H9 (cell line): ENCODE data around the gene SMCO4. TPM values are rescaled to one million over a fixed set of nuclear protein-coding genes. Genes with fewer than 3 reads are reported as not detected.

Experiments used
- DNase-seq: peaks from one replicate; pipeline ENCODE4 v3.0.0-alpha.2; 2017
- H2AFZ ChIP-seq: one replicate; pipeline ENCODE4 v1.6.1; 2013; ENCODE audit warnings: mild to moderate bottlenecking, low read length, control low read depth, moderate library complexity
- H2AK5ac ChIP-seq: 2 replicates; pipeline ENCODE4 v1.6.1; 2013; ENCODE audit warnings: low read length, control low read depth, mixed read lengths; ENCODE audit not compliant: insufficient read length
- H2BK120ac ChIP-seq: one replicate; pipeline ENCODE4 v1.6.1; 2013; ENCODE audit warnings: low read depth, mild to moderate bottlenecking, low read length, control low read depth, inconsistent platforms; ENCODE audit not compliant: poor library complexity, severe bottlenecking
- H2BK12ac ChIP-seq: 2 replicates; pipeline ENCODE4 v1.6.1; 2013; ENCODE audit warnings: low read length, control low read depth, mixed read lengths, low read depth; ENCODE audit not compliant: insufficient read length
- H2BK15ac ChIP-seq: 2 replicates; pipeline ENCODE4 v1.6.1; 2013; ENCODE audit warnings: low read depth, low read length, control low read depth
- H2BK20ac ChIP-seq: one replicate; pipeline ENCODE4 v1.6.1; 2013; ENCODE audit warnings: low read depth, mild to moderate bottlenecking, low read length, control low read depth, inconsistent platforms; ENCODE audit not compliant: poor library complexity, severe bottlenecking
- H2BK5ac ChIP-seq: 2 replicates; pipeline ENCODE4 v1.6.1; 2013; ENCODE audit warnings: low read length, control low read depth, mixed read lengths; ENCODE audit not compliant: insufficient read length
- H3K14ac ChIP-seq: 2 replicates; pipeline ENCODE4 v1.6.1; 2013; ENCODE audit warnings: low read length, control low read depth; ENCODE audit not compliant: insufficient read depth
- H3K18ac ChIP-seq: 2 replicates; pipeline ENCODE4 v1.6.1; 2013; ENCODE audit warnings: low read depth, mild to moderate bottlenecking, mixed read lengths, low read length, control low read depth; ENCODE audit not compliant: insufficient read length
- H3K23ac ChIP-seq: 2 replicates; pipeline ENCODE4 v1.6.1; 2013; ENCODE audit warnings: low read length, control low read depth, mixed read lengths, low read depth; ENCODE audit not compliant: insufficient read length
- H3K23me2 ChIP-seq: 2 replicates; pipeline ENCODE4 v1.6.1; 2013; ENCODE audit warnings: low read depth, mild to moderate bottlenecking, mixed read lengths, low read length, control low read depth; ENCODE audit not compliant: insufficient read length, poor library complexity, severe bottlenecking
- H3K27ac ChIP-seq: 2 replicates; pipeline ENCODE4 v1.5.1; 2013; ENCODE audit warnings: low read length, control low read depth, mixed read lengths, low read depth; ENCODE audit not compliant: insufficient read length
- H3K27me3 ChIP-seq: 2 replicates; pipeline ENCODE4 v1.6.1; 2013; ENCODE audit warnings: low read length, control low read depth, inconsistent platforms; ENCODE audit not compliant: insufficient read depth
- H3K4ac ChIP-seq: 2 replicates; pipeline ENCODE4 v1.6.1; 2013; ENCODE audit warnings: low read depth, mild to moderate bottlenecking, control low read depth, inconsistent platforms, low read length, moderate library complexity
- H3K4me1 ChIP-seq: 2 replicates; pipeline ENCODE4 v1.6.1; 2013; ENCODE audit warnings: low read length, control low read depth, inconsistent platforms; ENCODE audit not compliant: insufficient read depth
- H3K4me2 ChIP-seq: 2 replicates; pipeline ENCODE4 v1.6.1; 2013; ENCODE audit warnings: low read length, control low read depth, mixed read lengths; ENCODE audit not compliant: insufficient read length, insufficient read depth
- H3K56ac ChIP-seq: 2 replicates; pipeline ENCODE4 v1.6.1; 2013; ENCODE audit warnings: low read depth, mild to moderate bottlenecking, mixed read lengths, low read length, control low read depth; ENCODE audit not compliant: insufficient read length
- H3K79me1 ChIP-seq: 2 replicates; pipeline ENCODE4 v1.6.1; 2013; ENCODE audit warnings: low read depth, mild to moderate bottlenecking, moderate library complexity, low read length, control low read depth, inconsistent platforms; ENCODE audit not compliant: insufficient read depth, poor library complexity, severe bottlenecking
- H3K79me2 ChIP-seq: 2 replicates; pipeline ENCODE4 v1.6.1; 2013; ENCODE audit warnings: low read length, control low read depth, inconsistent platforms; ENCODE audit not compliant: insufficient read depth
- H3K9ac ChIP-seq: 2 replicates; pipeline ENCODE4 v1.6.1; 2013; ENCODE audit warnings: low read length, control low read depth, mixed read lengths; ENCODE audit not compliant: insufficient read length; ENCODE audit errors: extremely low read depth
- H3K9me3 ChIP-seq: one replicate; pipeline ENCODE4 v1.6.1; 2013; ENCODE audit warnings: low read depth, low read length, inconsistent platforms; ENCODE audit not compliant: control insufficient read depth
- H3T11ph ChIP-seq: one replicate; pipeline ENCODE4 v1.6.1; 2013; ENCODE audit warnings: mild to moderate bottlenecking, low read length, control low read depth, inconsistent platforms
- H4K20me1 ChIP-seq: one replicate; pipeline ENCODE4 v1.6.1; 2013; ENCODE audit not compliant: control insufficient read depth, insufficient read length, insufficient read depth
- H4K5ac ChIP-seq: 2 replicates; pipeline ENCODE4 v1.6.1; 2013; ENCODE audit warnings: low read depth, mild to moderate bottlenecking, mixed read lengths, low read length, control low read depth; ENCODE audit not compliant: insufficient read length
- H4K8ac ChIP-seq: replicated peaks from 2 replicates; pipeline ENCODE4 v1.6.1; 2013; ENCODE audit warnings: low read length, control low read depth, mixed read lengths, low read depth; ENCODE audit not compliant: insufficient read length
- H4K91ac ChIP-seq: 2 replicates; pipeline ENCODE4 v1.6.1; 2013; ENCODE audit warnings: low read depth, mild to moderate bottlenecking, moderate library complexity, mixed read lengths, low read length, control low read depth; ENCODE audit not compliant: insufficient read length
- H3K27ac Mint-ChIP-seq, 3 experiments: 2 replicates in 2 of 3; 3 replicates in 1 of 3; pipeline ENCODE4 v1.8.0; 2020 to 2021; ENCODE audit warnings: mixed read lengths in 3 of 3, mild to moderate bottlenecking in 1 of 3, moderate library complexity in 1 of 3
- H3K27me3 Mint-ChIP-seq: 2 replicates; pipeline ENCODE4 v1.8.0; 2021; ENCODE audit warnings: low read depth, mild to moderate bottlenecking, moderate library complexity, mixed read lengths
- H3K36me3 Mint-ChIP-seq, 3 experiments: 2 replicates in 2 of 3; 3 replicates in 1 of 3; pipeline ENCODE4 v1.8.0; 2020 to 2021; ENCODE audit warnings: low read depth in 3 of 3, mixed read lengths in 3 of 3; ENCODE audit not compliant: insufficient read depth in 1 of 3
- H3K4me1 Mint-ChIP-seq, 2 experiments: 2 replicates each; pipeline ENCODE4 v1.8.0; 2020; ENCODE audit warnings: mixed read lengths in 2 of 2
- H3K4me3 Mint-ChIP-seq, 2 experiments: 2 replicates in 1 of 2; 3 replicates in 1 of 2; pipeline ENCODE4 v1.8.0; 2020 to 2021; ENCODE audit warnings: mild to moderate bottlenecking in 2 of 2, mixed read lengths in 2 of 2, moderate library complexity in 1 of 2
- H3K9me3 Mint-ChIP-seq, 2 experiments: 2 replicates in 1 of 2; 3 replicates in 1 of 2; pipeline ENCODE4 v1.8.0; 2020; ENCODE audit warnings: mild to moderate bottlenecking in 2 of 2, mixed read lengths in 2 of 2, moderate library complexity in 1 of 2
- WGBS: extraction: QIAGEN DNeasy Blood & Tissue Kit; methylation state at CpG from one replicate; pipeline ENCODE4 v1.1.7; 2013; ENCODE audit warnings: missing lambda C conversion rate, low lambda C conversion rate, mixed read lengths; ENCODE audit not compliant: insufficient read length; ENCODE audit errors: extremely low coverage; 5-methylcytosine and 5-hydroxymethylcytosine counted together
- total RNA-seq: library from RNA; stranded (reverse); gene quantifications from 2 replicates; pipeline ENCODE4 v1.2.1, GENCODE V29; 2021
- TF ChIP-seq, protein P1 (sequence below): fragments of 200-600 bp; sonication (generic); conservative IDR thresholded peaks from 3 replicates; pipeline ENCODE4 v1.8.0; 2021; ENCODE audit warnings: antibody characterized with exemption, mild to moderate bottlenecking

The SMCO4 gene
- total RNA-seq, 1 experiment from 2014 or later = 35.6 TPM

DNA sequence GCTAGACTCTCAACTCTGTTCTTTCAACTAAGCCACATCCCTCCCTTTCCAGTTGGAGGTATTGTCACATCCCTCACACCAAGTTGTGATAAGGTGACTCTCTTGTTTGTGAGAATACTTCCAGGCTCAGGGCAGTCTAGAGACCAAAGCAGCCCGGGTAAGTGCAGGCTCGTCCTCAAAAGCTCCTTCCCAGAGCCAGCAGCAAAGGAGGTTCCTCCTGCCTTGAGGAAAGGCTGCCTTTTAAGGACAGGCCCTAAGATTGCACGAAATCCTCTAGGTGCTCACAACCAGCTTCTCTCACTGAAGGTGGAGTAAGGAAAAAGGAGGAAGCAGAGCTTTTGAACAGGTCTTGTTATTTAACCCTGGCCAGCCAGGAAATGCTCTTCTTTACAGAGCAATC lies 53.4 kb downstream of the SMCO4 start:
- H2AFZ ChIP-seq = no peak overlapping the region
- H3K4me1 ChIP-seq = peaks cover 24% of the 10 kb centered on the region; the same call in 1 of the 2 replicates
- peak overlapping the region; percentile 46 to 98 (median 80); a peak in 6 of 7 replicates for H3K27ac Mint-ChIP-seq
- H3K79me2 ChIP-seq = no peaks in the 10 kb centered on the region; the same call in 1 of the 2 replicates
- TF ChIP-seq, protein P1, sequence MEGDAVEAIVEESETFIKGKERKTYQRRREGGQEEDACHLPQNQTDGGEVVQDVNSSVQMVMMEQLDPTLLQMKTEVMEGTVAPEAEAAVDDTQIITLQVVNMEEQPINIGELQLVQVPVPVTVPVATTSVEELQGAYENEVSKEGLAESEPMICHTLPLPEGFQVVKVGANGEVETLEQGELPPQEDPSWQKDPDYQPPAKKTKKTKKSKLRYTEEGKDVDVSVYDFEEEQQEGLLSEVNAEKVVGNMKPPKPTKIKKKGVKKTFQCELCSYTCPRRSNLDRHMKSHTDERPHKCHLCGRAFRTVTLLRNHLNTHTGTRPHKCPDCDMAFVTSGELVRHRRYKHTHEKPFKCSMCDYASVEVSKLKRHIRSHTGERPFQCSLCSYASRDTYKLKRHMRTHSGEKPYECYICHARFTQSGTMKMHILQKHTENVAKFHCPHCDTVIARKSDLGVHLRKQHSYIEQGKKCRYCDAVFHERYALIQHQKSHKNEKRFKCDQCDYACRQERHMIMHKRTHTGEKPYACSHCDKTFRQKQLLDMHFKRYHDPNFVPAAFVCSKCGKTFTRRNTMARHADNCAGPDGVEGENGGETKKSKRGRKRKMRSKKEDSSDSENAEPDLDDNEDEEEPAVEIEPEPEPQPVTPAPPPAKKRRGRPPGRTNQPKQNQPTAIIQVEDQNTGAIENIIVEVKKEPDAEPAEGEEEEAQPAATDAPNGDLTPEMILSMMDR = no peak
- H3K4ac ChIP-seq = no peak overlapping the region
- H2BK20ac ChIP-seq = no peak overlapping the region
- peak overlapping the region; percentile 0; the same call in 1 of the 2 replicates for H3K14ac ChIP-seq
- H2BK12ac ChIP-seq = no peak overlapping the region
- peaks cover 11 to 14% (median 11%) of the 10 kb centered on the region in 3 experiments; a peak in 6 of 7 replicates for H3K36me3 Mint-ChIP-seq
- H4K5ac ChIP-seq = no peak overlapping the region
- no peak overlapping the region for H3K4me2 ChIP-seq
- H3K4me3 Mint-ChIP-seq = peak overlapping the region in 1 of 2 experiments; percentile 55; a peak in 2 of 5 replicates
- no peaks in the 10 kb centered on the region for H3K9me3 Mint-ChIP-seq
- no peaks in the 10 kb centered on the region for H4K20me1 ChIP-seq
- H2BK15ac ChIP-seq = no peak overlapping the region
- H3K4me1 Mint-ChIP-seq = peaks cover 17 to 26% of the 10 kb centered on the region in 2 experiments
- H3K18ac ChIP-seq = peak overlapping the region; percentile 45
- no peak overlapping the region for H4K8ac ChIP-seq
- no peak for DNase-seq
- no peak overlapping the region for H3K23ac ChIP-seq
- H3T11ph ChIP-seq = no peak overlapping the region
- H2AK5ac ChIP-seq = no peak overlapping the region
- H3K23me2 ChIP-seq = no peaks in the 10 kb centered on the region
- H3K79me1 ChIP-seq = no peaks in the 10 kb centered on the region
- no peak overlapping the region for H2BK5ac ChIP-seq
- H3K9ac ChIP-seq = no peak overlapping the region
- no CpG with 5 or more reads among the region's 3 CpGs for WGBS
- H3K56ac ChIP-seq = no peak overlapping the region
- no peak overlapping the region for H2BK120ac ChIP-seq
- no peak overlapping the region for H4K91ac ChIP-seq
- no peaks in the 10 kb centered on the region for H3K27me3 ChIP-seq
- no peaks in the 10 kb centered on the region for H3K9me3 ChIP-seq
- no peaks in the 10 kb centered on the region for H3K27me3 Mint-ChIP-seq
- peak overlapping the region; percentile 21 for H3K27ac ChIP-seq
